OCI-LY1 (cell line): ENCODE results near the gene KIAA1328.

Source experiments
- H2AFZ ChIP-seq: fragments of 200-600 bp; sonication (generic), shearing (Covaris generic); 2 replicates; pipeline ENCODE4 v1.6.0; 2014; ENCODE audit warnings: antibody characterized with exemption, mild to moderate bottlenecking, low read length
- H3F3A ChIP-seq: fragments of 200-600 bp; sonication (generic), shearing (Covaris generic); 2 replicates; pipeline ENCODE4 v1.6.0; 2014; ENCODE audit warnings: mild to moderate bottlenecking, antibody characterized with exemption, low read length, moderate library complexity; ENCODE audit not compliant: insufficient read depth
- H3K27ac ChIP-seq: fragments of 200-600 bp; sonication (generic); 2 replicates; pipeline ENCODE4 v1.5.1; 2014; ENCODE audit warnings: low read length, mixed run types, mild to moderate bottlenecking, low read depth; ENCODE audit not compliant: poor library complexity, severe bottlenecking
- H3K27me3 ChIP-seq: fragments of 200-600 bp; sonication (generic); 2 replicates; pipeline ENCODE4 v1.6.0; 2014; ENCODE audit warnings: antibody characterized with exemption, mild to moderate bottlenecking, low read length, moderate library complexity; ENCODE audit not compliant: insufficient read depth
- H3K36me3 ChIP-seq: fragments of 200-600 bp; sonication (generic); 2 replicates; pipeline ENCODE4 v1.6.1; 2014; ENCODE audit warnings: mild to moderate bottlenecking, antibody characterized with exemption, low read length, moderate library complexity, mixed read lengths; ENCODE audit not compliant: insufficient read depth
- H3K4me1 ChIP-seq: fragments of 200-600 bp; sonication (generic); 2 replicates; pipeline ENCODE4 v1.5.1; 2014; ENCODE audit warnings: mild to moderate bottlenecking, low read length, moderate library complexity; ENCODE audit not compliant: insufficient read depth, severe bottlenecking
- H3K4me2 ChIP-seq: fragments of 200-600 bp; sonication (generic), shearing (Covaris generic); 2 replicates; pipeline ENCODE4 v1.6.1; 2014; ENCODE audit warnings: low read length
- H3K4me3 ChIP-seq: fragments of 200-600 bp; sonication (generic); 2 replicates; pipeline ENCODE4 v1.5.1; 2014; ENCODE audit warnings: low read length, low read depth, mild to moderate bottlenecking, mixed read lengths; ENCODE audit not compliant: poor library complexity, severe bottlenecking
- H3K79me2 ChIP-seq: fragments of 200-600 bp; shearing (Covaris generic); 2 replicates; pipeline ENCODE4 v1.6.1; 2016; ENCODE audit warnings: mixed run types, low read length, mixed read lengths; ENCODE audit not compliant: insufficient read depth
- H3K9ac ChIP-seq: fragments of 200-600 bp; sonication (generic), shearing (Covaris generic); 2 replicates; pipeline ENCODE4 v1.6.1; 2014; ENCODE audit warnings: mild to moderate bottlenecking, low read length, mixed read lengths
- H3K9me2 ChIP-seq: fragments of 200-600 bp; sonication (generic), shearing (Covaris generic); 2 replicates; pipeline ENCODE4 v1.6.1; 2014; ENCODE audit warnings: low read depth, mild to moderate bottlenecking, low read length, mixed read lengths
- H3K9me3 ChIP-seq: fragments of 200-600 bp; shearing (Covaris generic); 2 replicates; pipeline ENCODE4 v1.6.1; 2014; ENCODE audit warnings: low read length, mixed read lengths
- H4K20me1 ChIP-seq: fragments of 200-600 bp; sonication (generic), shearing (Covaris generic); 2 replicates; pipeline ENCODE4 v1.6.0; 2016; ENCODE audit warnings: mild to moderate bottlenecking, low read length; ENCODE audit not compliant: insufficient read depth
- CTCF ChIP-seq: fragments of 200-600 bp; sonication (generic), shearing (Covaris generic); IDR thresholded peaks from 2 replicates; pipeline ENCODE4 v1.5.1; 2017; ENCODE audit warnings: mild to moderate bottlenecking, antibody characterized with exemption, low read length, moderate library complexity, mixed read lengths
- EZH2 ChIP-seq: fragments of 200-600 bp; sonication (generic), shearing (Covaris generic); IDR thresholded peaks from 2 replicates; pipeline ENCODE4 v1.8.0; 2017; ENCODE audit warnings: borderline replicate concordance, mixed run types, mild to moderate bottlenecking, antibody characterized with exemption, low read length, moderate library complexity, mixed read lengths

KIAA1328 gene

GRCh38 chr18:36809590-36810381, 19.1 kb upstream of the KIAA1328 start:
- no peaks in the 10 kb centered on the region for H3K9me3 ChIP-seq
- no peak overlapping the region for H3K4me2 ChIP-seq
- no peaks in the 10 kb centered on the region for H3K4me1 ChIP-seq
- H4K20me1 ChIP-seq, result no peaks in the 10 kb centered on the region
- H3K27ac ChIP-seq, result no peak overlapping the region
- H3K36me3 ChIP-seq, result peaks cover 57% of the 10 kb centered on the region
- H3K9me2 ChIP-seq, result no peaks in the 10 kb centered on the region
- no peaks in the 10 kb centered on the region for H3K27me3 ChIP-seq
- no peaks in the 10 kb centered on the region for H3F3A ChIP-seq
- no peak overlapping the region for H3K9ac ChIP-seq
- no peaks in the 10 kb centered on the region for H3K79me2 ChIP-seq
- TF ChIP-seq CTCF (peak; percentile 79), EZH2 (no peak)
- no peak overlapping the region for H2AFZ ChIP-seq
- no peak overlapping the region for H3K4me3 ChIP-seq

- Histone ChIP-seq H3F3A (no peaks in the 10 kb centered on the region), H4K20me1 (no peaks in the 10 kb centered on the region), H3K27ac (no peak overlapping the region), H3K36me3 (peaks cover 56% of the 10 kb centered on the region), H3K4me1 (no peaks in the 10 kb centered on the region), H3K27me3 (no peaks in the 10 kb centered on the region), H3K4me2 (no peak overlapping the region), H3K9me3 (no peaks in the 10 kb centered on the region), H3K79me2 (no peaks in the 10 kb centered on the region), H3K4me3 (no peak overlapping the region), H3K9me2 (no peaks in the 10 kb centered on the region), H2AFZ (no peak overlapping the region), H3K9ac (no peak overlapping the region)
- no peak for TF ChIP-seq EZH2
- TF ChIP-seq CTCF, result no peak
Observed at GRCh38 chr18:36811430-36811829, 17.5 kb upstream of the KIAA1328 start.

- no peak overlapping the region for H3K4me2 ChIP-seq
- H3F3A ChIP-seq, result no peaks in the 10 kb centered on the region
- no peaks in the 10 kb centered on the region for H3K9me3 ChIP-seq
- H3K27ac ChIP-seq, result no peak overlapping the region
- H4K20me1 ChIP-seq, result no peaks in the 10 kb centered on the region
- H3K4me3 ChIP-seq, result no peak overlapping the region
- no peaks in the 10 kb centered on the region for H3K9me2 ChIP-seq
- no peak overlapping the region for H2AFZ ChIP-seq
- H3K79me2 ChIP-seq, result no peaks in the 10 kb centered on the region
- no peak overlapping the region for H3K9ac ChIP-seq
- H3K36me3 ChIP-seq, result peaks cover 58% of the 10 kb centered on the region
- TF ChIP-seq EZH2 (no peak), CTCF (no peak)
- no peaks in the 10 kb centered on the region for H3K27me3 ChIP-seq
- no peaks in the 10 kb centered on the region for H3K4me1 ChIP-seq
Observed at GRCh38 chr18:36811955-36812354, 17.0 kb upstream of the KIAA1328 start.
